Measurements from ENCODE around the gene SEC14L1. TPM values are rescaled to one million over a fixed set of nuclear protein-coding genes. Genes with fewer than 3 reads are reported as not detected.

Gene SEC14L1
- total and polyA plus RNA-seq, 2 of the 8 experiments (the other 6 are each of a cell fraction or from before 2014, with no cell fraction given) = 27.2 to 74.4 TPM

GRCh38 chr17:77240976-77241375, 100.2 kb downstream of the SEC14L1 start:
- peaks cover 0 to 3% of the 10 kb centered on the region in 2 experiments for H4K20me1 ChIP-seq (replicated peaks in 1 of 2; ENCODE audit: control insufficient read depth in 1 of 2, insufficient read depth in 2 of 2, low read length in 2 of 2)
- WGBS, 2 experiments (ENCODE audit: extremely low coverage in 1 of 2, insufficient coverage in 1 of 2, insufficient read length in 1 of 2, insufficient replicate concordance in 2 of 2, low coverage in 1 of 2, low lambda C conversion rate in 2 of 2, missing lambda C conversion rate in 1 of 2) = 92% methylated on average over 15 of the region's 15 CpGs; no CpG with 5 or more reads in 1 of the 2 experiments
- no peaks in the 10 kb centered on the region; a peak in 1 of 7 replicates for H3K4me1 ChIP-seq (replicated peaks in 1 of 4; ENCODE audit: control insufficient read depth in 3 of 4, insufficient read depth in 4 of 4, low read length in 3 of 4)
- no peak for FAIRE-seq
- H2BK12ac ChIP-seq (ENCODE audit: low read depth, low read length) = no peak overlapping the region
- no peak overlapping the region for H4K91ac ChIP-seq (replicated peaks; ENCODE audit: insufficient read length, low read length)
- H4K5ac ChIP-seq (ENCODE audit: insufficient read length, low read depth, low read length) = no peak overlapping the region
- H3K18ac ChIP-seq (ENCODE audit: extremely low read depth, low read length) = no peak overlapping the region
- H3K4me3 ChIP-seq (ENCODE audit: extremely low read depth in 1 of 4, insufficient read depth in 2 of 4, low read depth in 3 of 4, low read length in 4 of 4) = no peak overlapping the region
- no peak overlapping the region for H3K27ac ChIP-seq (ENCODE audit: low read depth, low read length)
- no peak overlapping the region for H2BK15ac ChIP-seq (ENCODE audit: low read length)
- H4K8ac ChIP-seq (ENCODE audit: extremely low read depth, insufficient read depth, low read length) = no peak overlapping the region
- H3K9me3 ChIP-seq (ENCODE audit: insufficient read depth in 2 of 2, low read depth in 1 of 2, low read length in 1 of 2) = no peaks in the 10 kb centered on the region
- no peak overlapping the region for H3K14ac ChIP-seq (ENCODE audit: insufficient read length)
- POLR2A ChIA-PET (ENCODE audit: partially characterized antibody) = no interaction called here
- no peak overlapping the region for H3K56ac ChIP-seq (replicated peaks; ENCODE audit: insufficient read length, low read depth, low read length)
- H3K79me1 ChIP-seq (ENCODE audit: low read depth, low read length) = no peaks in the 10 kb centered on the region
- no peak overlapping the region for H2BK5ac ChIP-seq (ENCODE audit: low read depth, low read length)
- no peak overlapping the region for H3K9ac ChIP-seq (replicated peaks in 1 of 4; ENCODE audit: extremely low read depth in 1 of 4, low read depth in 3 of 4, low read length in 3 of 4)
- CTCF ChIA-PET (ENCODE audit: partially characterized antibody) = interaction anchor here (0.5 to 1.5 kb wide), 5 partner anchors 14 to 117 kb away, joined by 3 to 5 read pairs (median 4); no protein-coding TSS in a partner anchor
- H3K4ac ChIP-seq (replicated peaks; ENCODE audit: insufficient read length, low read depth, low read length) = no peak overlapping the region
- no peak overlapping the region for H3K23ac ChIP-seq (ENCODE audit: insufficient read length)
- H3K79me2 ChIP-seq (ENCODE audit: control insufficient read depth in 1 of 2, insufficient read depth in 2 of 2, low read length in 2 of 2) = no peaks in the 10 kb centered on the region
- H3K4me2 ChIP-seq (ENCODE audit: insufficient read depth in 1 of 2, low read depth in 2 of 2, low read length in 2 of 2) = no peak overlapping the region
- no peaks in the 10 kb centered on the region for H3K23me2 ChIP-seq (ENCODE audit: low read depth, low read length)
- no peak overlapping the region for H2BK120ac ChIP-seq (replicated peaks; ENCODE audit: low read depth, low read length)
- no peaks in the 10 kb centered on the region; a peak in 1 of 7 replicates for H3K27me3 ChIP-seq (replicated peaks in 1 of 4; ENCODE audit: control insufficient read depth in 3 of 4, extremely low read depth in 1 of 4, insufficient read depth in 3 of 4, low read length in 3 of 4)
- H2AK5ac ChIP-seq (ENCODE audit: low read depth, low read length) = no peak overlapping the region
- H3K36me3 ChIP-seq (ENCODE audit: control insufficient read depth in 2 of 4, insufficient read depth in 4 of 4, low read length in 3 of 4) = no peaks in the 10 kb centered on the region
- no peak overlapping the region for H2BK20ac ChIP-seq (ENCODE audit: low read length)
- no peak for DNase-seq (ENCODE audit: low read depth in 1 of 2, low spot score in 2 of 2)
- H2AFZ ChIP-seq (ENCODE audit: low read length) = no peak overlapping the region
- TF ChIP-seq SIX5 (IDR thresholded peaks at IDR 0.05; ENCODE audit: low read depth, low read length) (no peak), YY1 (IDR thresholded peaks at IDR 0.05; ENCODE audit: low read depth, low read length) (no peak), BRCA1 (IDR thresholded peaks at IDR 0.05; ENCODE audit: low read depth, low read length) (no peak), PHF8 (conservative IDR thresholded peaks at IDR 0.05; ENCODE audit: low read depth, low read length) (no peak), JUN (IDR thresholded peaks at IDR 0.05; ENCODE audit: low read depth, low read length) (no peak), BACH1 (IDR thresholded peaks at IDR 0.05; ENCODE audit: low read length) (no peak), KDM1A (IDR thresholded peaks at IDR 0.05; ENCODE audit: borderline replicate concordance, low read length) (no peak), CHD2 (IDR thresholded peaks at IDR 0.05; ENCODE audit: low read length) (no peak), RBBP5 (IDR thresholded peaks at IDR 0.05; ENCODE audit: borderline replicate concordance, low read depth, low read length) (no peak), TBP (IDR thresholded peaks at IDR 0.05; ENCODE audit: low read depth, low read length) (no peak), HDAC6 (IDR thresholded peaks at IDR 0.05; ENCODE audit: low read depth, low read length) (no peak), CBX8 (IDR thresholded peaks at IDR 0.05; ENCODE audit: borderline replicate concordance, low read depth, low read length) (no peak), JUND (IDR thresholded peaks at IDR 0.05; ENCODE audit: low read length) (no peak), ATF2 (IDR thresholded peaks at IDR 0.05; ENCODE audit: low read length) (no peak)
